GM19193 (cell line): Measurements from ENCODE around the gene KANSL1.

Experiments used
- POLR2A ChIP-seq: IDR thresholded peaks from 4 replicates; pipeline ENCODE4 v1.6.1; 2011; ENCODE audit not compliant: insufficient read depth, insufficient read length; ENCODE audit errors: extremely low read depth

KANSL1 gene

GRCh38 chr17:45987706-45988105, 205.5 kb downstream of the KANSL1 start:
- TF ChIP-seq POLR2A = no peak

- TF ChIP-seq POLR2A = no peak
Measured at GRCh38 chr17:45986056-45986455, 207.2 kb downstream of the KANSL1 start.

GRCh38 chr17:45985447-45985846, 207.8 kb downstream of the KANSL1 start:
- TF ChIP-seq POLR2A = no peak

- no peak for TF ChIP-seq POLR2A
Measured at GRCh38 chr17:45984368-45984767, 208.9 kb downstream of the KANSL1 start.

GRCh38 chr17:45983614-45984310, 209.5 kb downstream of the KANSL1 start:
- no peak for TF ChIP-seq POLR2A

- TF ChIP-seq POLR2A = no peak
Measured at GRCh38 chr17:45982791-45983613, 210.2 kb downstream of the KANSL1 start.

- no peak for TF ChIP-seq POLR2A
Measured at GRCh38 chr17:45981306-45981705, 211.9 kb downstream of the KANSL1 start.

GRCh38 chr17:45980855-45981254, 212.4 kb downstream of the KANSL1 start:
- no peak for TF ChIP-seq POLR2A
